Fibroblast of peridontal ligament (primary cell): ENCODE data around the gene PITPNB.

Experiments used
- DNase-seq: peaks from one replicate; pipeline ENCODE4 v3.0.0-alpha.2; 2010; ENCODE audit errors: extremely low read depth

PITPNB gene

DNA sequence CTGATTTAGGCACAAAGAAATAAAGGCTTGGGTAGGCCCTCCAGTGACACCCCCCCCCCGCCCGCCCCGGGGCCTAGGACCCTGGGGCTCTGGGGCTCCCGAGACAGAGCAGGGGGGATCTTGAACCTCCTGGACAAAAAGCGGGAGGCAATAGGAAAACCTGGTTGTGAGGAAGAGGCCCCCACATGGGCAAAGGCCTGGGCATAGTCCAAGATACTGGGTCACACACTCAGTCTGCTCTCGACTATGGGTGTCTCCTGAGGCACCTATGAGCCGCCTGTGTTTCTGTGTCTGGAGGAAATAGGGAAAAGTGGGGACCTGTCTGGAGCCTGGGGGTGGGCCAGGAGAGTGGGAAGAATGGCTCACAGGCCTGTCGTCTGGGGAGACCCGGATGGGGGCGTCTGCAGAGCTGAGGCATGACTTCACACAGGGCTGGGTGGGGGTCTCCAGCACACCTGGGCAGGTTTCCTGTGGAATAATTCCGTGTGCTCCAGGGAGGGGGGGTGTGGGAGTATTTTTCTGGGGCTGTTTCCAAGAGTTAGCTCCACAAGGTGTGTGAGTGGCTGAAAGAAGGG, 115.1 kb downstream of the PITPNB start:
- no peak for DNase-seq

DNA sequence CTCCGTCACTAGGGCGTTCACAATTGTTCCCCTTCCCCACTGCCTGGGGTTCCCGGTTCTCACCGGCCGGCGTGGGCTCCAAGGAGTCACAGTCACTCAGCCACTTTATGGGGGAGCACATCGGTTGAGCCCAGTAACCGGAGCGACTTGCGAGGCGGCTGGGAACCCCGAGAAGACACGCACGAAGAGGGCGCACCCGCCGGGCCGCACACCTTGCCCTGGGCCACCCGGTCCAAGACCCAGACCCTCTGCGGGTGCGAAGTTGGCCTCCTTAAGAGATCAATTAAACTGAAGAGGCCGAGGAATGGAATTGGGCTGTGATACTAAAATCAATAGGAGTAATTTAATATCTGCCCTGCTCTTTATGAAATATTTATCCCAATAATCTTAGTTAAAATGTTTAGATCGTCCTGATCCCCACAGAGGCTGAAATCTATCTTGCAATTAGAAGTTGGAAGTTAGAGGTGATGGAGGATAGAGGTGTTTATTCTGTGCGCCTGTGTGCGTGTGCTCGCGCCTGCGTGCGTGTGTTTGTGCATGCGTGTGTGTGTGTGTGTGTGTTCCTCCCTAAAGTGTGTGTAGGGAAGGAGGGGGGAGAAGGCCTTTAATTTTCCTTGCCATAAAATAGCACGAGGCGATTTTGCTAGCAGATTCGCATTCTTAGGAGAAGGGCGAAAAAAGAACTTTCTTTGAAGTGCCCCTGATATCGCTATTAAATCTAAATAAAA, 116.5 kb downstream of the PITPNB start:
- DNase-seq, result peak; percentile 29
